GM11168 (cell line): ENCODE results near the gene BSPH1.
"Not testable (repeated sequence)": the region's sequence is repeated elsewhere in the genome, so short reads cannot be mapped to it uniquely, and the experiment has no call there.

ENCODE experiments used
- in situ Hi-C: fragments of 300-500 bp; cut with MboI; formaldehyde crosslinking; loops from one replicate; pipeline ENCODE4 v1.12.0; 2022; ENCODE audit warnings: low sequenced_read_pairs; ENCODE audit not compliant: unreplicated experiment

The BSPH1 gene, protein sequence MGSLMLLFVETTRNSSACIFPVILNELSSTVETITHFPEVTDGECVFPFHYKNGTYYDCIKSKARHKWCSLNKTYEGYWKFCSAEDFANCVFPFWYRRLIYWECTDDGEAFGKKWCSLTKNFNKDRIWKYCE

DNA sequence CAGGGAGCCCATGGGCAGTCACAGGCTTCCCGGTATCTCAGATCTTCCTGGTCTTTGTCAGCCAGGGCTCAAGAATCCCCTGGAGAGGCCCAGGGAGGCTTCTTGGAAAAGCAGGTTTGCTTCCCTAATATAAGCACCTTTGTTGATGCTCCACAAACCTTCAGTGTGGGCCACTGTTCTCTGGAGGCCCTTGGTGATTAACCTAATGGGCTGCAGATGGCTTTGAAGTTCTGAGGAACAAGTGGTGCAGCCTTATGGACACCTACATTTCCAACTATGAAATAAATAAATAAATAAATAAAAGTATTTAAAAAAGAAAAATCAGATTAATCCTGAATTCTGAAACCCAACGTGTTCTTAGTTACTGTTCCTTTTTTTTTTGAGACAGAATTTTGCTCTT, at the start of gene BSPH1:
Gene BSPH1, minus strand, starts transcription at position 101 of the 400 bp plus-strand sequence. Its CDS starts 89 bp downstream, at position 12.
- in situ Hi-C loops: no loop called here

- in situ Hi-C loops: no loop called here
Observed at GRCh38 chr19:48036765-48037164, 44.8 kb upstream of the BSPH1 start.

DNA sequence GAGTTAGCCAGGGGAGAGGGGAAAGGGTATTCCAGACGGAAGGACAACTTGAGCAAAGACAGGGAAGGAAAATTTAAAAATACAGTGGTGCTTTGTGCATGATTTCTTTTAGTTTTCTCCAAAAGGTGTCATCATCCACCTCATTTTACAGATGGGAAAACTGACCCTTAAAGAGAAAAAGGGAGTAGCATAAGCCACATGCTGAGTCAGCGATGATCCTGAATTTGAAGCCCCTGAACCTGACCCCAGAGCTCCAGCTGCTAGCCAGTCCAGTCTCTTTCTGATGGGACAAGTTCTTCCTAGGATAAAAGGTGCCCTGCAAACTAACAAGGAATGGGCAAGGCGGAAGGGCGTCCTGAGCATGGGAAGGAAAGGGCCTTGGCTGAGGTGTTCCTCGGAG, 41.6 kb upstream of the BSPH1 start:
- in situ Hi-C loops: no loop called here

GRCh38 chr19:48030073-48030472, 38.1 kb upstream of the BSPH1 start:
- in situ Hi-C loops: no loop called here

DNA sequence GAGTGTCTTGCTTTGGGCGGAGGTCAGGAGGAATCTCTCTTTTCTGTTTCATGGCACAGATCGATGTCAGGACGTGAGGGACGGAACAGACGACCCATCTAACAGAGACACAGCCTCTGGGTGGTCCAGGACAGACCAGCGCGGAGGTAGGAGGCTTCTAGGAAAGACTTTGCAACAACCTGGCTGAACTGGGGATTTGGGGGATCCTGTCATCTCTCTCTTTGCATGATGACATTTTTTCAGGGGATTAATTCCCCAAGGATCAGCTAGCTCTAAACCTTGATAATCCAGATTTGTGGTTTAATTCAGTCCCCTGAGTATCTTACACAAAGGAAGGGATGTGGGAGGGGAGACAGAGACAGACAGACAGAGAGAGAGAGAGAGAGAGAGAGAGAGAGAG, 37.5 kb upstream of the BSPH1 start:
- in situ Hi-C loops: no loop called here

GRCh38 chr19:48025480-48025879, 33.5 kb upstream of the BSPH1 start:
- in situ Hi-C loops: no loop called here

DNA sequence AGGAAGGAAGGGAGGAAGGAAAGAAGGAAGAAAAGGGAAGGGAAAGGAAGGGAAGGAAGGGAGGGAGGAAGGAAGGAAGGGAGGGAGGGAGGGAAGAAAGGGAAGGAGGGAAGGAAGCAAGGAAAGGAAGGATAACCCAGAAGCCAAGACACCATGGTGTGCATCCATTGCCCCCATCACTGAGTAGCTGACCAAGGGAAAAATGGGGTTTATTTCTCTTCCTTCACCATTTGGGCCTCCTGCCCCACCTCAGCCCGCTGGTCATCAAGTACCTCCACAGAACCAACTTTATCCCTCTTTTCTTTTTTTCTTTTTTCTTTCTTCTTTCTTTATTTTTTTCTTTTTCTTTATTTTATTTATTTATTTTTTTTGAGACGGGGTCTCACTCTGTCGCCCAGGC, 31.5 kb upstream of the BSPH1 start:
- in situ Hi-C loops: no loop called here

- in situ Hi-C loops: no loop called here
Observed at GRCh38 chr19:48023011-48023410, 31.0 kb upstream of the BSPH1 start.

- in situ Hi-C loops: no loop called here
Observed at GRCh38 chr19:48020686-48021085, 28.7 kb upstream of the BSPH1 start.

DNA sequence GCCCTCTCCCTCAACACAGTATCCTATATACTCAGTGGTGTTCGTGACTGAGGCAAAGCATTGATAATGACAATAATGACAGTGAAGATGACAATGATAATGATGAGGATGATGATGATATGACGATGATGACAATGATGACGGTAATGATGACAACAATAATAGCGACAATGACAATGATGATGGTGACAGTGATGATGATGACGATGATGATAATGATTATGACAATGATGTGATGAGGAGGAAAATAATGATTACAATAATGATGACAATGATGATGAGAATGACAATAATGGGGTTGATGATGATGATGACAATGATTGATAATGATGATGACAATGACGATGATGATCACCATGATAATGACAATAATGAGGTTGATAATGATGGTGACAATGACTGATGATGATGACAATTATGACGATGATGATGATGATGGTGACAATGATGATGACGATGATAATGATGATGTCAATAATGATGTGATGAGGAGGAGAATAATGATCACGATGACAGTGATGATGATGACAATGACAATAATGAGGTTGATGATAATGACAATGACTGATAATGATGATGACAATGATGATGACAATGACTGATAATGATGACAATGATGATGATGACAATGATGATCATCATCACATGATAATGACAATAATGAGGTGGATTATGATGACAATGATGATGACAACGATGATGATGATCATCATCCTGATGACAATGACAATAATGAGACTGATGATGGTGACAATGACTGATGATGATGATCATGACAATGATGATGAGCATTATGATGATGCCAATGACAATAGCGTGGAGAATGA, 19.2 kb upstream of the BSPH1 start:
- in situ Hi-C loops: no loop called here

- in situ Hi-C loops: no loop called here
Observed at GRCh38 chr19:48006762-48007161, 14.8 kb upstream of the BSPH1 start.

DNA sequence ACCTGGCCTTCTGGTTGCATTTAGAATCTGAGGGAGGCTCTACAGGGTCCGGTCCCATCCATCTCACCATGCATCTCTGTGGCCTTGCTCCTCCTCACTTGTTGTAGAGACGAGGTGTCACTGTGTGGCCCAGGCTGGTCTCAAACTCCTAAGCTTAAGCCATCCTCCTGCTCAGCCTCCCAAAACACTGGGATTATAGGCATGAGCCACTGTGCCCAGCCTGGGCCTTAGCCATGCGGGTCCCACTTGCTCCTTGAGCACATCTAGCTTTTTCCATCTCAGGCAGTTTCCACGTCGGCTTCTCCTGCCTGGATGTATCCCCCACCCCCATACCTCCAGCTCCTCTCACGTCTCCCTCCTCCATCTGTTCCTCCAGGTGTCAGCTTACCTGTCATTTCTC, 12.3 kb upstream of the BSPH1 start:
- in situ Hi-C loops: no loop called here

DNA sequence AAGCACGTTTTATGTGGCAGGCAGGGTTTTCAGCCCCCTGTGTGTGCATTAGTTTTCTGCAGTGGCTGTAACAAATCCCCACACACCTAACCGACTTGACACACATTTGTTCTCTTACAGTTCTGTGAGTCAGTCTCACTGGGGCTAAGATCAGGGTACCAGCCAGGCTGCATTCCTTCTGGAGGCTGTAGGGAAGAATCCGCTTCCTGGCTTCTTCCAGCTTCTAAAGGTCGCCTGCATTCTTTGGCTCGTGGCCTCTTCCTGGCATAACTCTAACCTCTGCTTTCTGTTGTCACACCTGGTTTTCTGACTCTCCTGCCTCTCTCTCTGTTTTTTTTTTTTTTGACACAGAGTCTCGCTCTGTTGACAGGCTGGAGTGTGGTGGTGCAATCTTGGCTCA, 8.9 kb upstream of the BSPH1 start:
- in situ Hi-C loops: no loop called here

GRCh38 chr19:47998800-47999199, 6.8 kb upstream of the BSPH1 start:
- in situ Hi-C loops: no loop called here

DNA sequence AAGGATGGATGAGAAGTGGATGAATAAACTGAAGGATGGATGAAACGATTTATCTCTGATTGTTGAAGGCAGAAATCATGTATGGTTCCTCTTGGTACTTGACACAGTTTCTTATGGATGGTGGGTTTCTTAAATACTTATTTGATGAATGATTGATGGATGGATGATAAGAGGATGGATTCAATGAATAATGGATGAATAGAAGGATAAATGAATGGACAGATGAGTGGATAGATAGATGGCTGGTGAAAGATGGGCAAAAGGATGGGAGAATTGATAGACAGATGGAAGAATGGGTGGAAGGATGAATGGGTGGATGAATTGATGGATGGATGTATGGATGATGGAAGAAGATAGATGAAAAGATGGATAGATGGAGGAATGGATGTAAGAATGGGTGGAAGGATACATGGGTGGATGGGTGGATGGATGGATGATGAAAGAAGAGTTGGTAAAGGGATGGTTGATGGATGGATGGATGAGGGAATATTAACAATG, 4.3 kb upstream of the BSPH1 start:
- in situ Hi-C loops: no loop called here

DNA sequence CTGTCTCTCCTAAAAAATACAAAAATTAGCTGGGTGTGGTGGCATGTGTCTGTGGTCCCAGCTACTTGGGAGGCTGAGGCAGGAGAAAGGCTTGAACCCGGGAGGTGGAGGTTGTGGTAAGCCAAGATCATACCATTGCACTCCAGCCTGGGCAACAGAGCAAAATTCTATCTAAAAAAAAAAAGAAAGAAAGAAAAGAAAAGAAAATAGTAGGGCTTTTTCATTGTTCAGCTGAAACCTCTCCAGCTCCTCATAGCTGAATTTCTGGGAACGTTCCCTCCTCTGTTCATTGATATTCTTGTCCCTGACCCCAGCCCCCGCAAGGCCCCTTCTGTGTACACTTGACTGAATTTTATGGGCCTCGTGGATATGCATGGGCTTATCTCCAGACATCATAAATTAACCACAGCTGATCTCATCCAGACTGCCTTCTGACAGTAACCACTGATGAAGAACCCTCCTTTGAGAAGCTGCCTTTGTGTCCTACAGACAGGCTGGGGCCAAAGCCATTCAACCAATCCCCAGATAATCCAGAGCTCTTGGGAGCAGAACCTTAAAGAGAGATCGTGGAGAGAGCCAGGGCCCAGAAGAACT, 2.3 kb upstream of the BSPH1 start, which contains the start of gene ELSPBP1:
Gene ELSPBP1, plus strand, starts transcription at position 424 of the 594 bp plus-strand sequence. CDS start 14,036 bp downstream, outside the sequence.
- in situ Hi-C loops: no loop called here

DNA sequence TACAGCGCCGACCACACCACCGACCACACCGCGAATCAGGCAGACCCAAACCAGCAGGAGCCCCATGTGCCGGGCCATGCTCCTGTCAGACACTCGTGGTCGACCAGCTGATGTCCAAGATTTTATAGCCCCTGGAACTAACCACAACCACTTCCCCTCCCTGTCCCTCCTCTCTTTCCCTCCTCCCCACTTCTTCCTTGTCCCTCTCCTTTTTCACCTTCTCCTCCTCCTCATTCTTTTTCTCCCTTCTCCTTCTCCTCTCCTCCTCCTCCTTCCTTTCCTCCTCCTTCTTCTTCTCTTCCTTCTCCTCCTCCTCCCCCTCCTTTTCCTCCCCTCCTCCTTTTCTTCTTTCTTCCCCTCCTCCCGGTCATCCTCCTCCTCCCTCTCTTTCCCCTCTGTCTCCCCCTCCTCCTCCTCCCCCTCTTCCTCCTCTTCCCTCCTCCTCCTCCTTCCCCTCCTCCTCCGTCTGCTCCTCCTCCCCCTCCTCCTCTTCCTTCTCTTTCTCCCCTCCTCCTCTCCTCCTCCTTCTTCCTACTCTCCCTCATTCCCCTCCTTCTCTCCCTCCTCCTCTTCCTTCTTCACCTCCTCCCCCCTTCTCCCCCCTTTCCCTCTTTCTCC, 670 bp downstream of the BSPH1 start:
- in situ Hi-C loops: no loop called here

DNA sequence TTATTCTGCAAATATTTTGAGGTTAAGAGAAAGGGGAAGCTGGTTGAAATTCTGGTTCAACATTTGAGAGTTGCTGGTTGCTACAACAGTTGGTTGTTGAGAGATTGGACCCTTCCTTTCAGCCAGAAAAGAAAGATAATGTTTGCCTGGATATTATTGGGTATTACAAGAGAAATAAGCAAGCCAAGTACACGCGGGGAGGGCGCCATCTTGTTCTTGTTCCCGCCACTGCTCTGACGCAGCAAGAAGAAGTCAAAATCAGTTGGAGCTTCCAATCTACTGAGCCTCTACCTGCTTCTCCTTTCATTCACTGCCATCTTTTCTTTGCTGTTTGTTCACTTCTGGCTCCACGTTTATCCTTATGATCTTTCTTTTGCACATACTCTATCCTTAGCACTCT, 18.4 kb downstream of the BSPH1 start:
- in situ Hi-C loops: no loop called here

GRCh38 chr19:47955936-47956335, 36.0 kb downstream of the BSPH1 start:
- in situ Hi-C loops: not testable (repeated sequence)

- in situ Hi-C loops: not testable (repeated sequence)
Observed at GRCh38 chr19:47952132-47952531, 39.8 kb downstream of the BSPH1 start.
